Measurements from ENCODE around the gene CC2D1A.
A peak's percentile ranks its signal among the peaks of the same experiment; 100 is the strongest.

Gene CC2D1A

GRCh38 chr19:13937479-13938300, 31.7 kb downstream of the CC2D1A start:
- Histone ChIP-seq H3K9ac (ENCODE audit: low read length) (no peak overlapping the region), H3K36me3 (ENCODE audit: control insufficient read depth, insufficient read depth, low read length) (no peaks in the 10 kb centered on the region), H3K4me3 (ENCODE audit: low read length) (no peak overlapping the region), H3K4me1 (ENCODE audit: control insufficient read depth, insufficient read depth, low read length) (no peaks in the 10 kb centered on the region), H3K27me3 (ENCODE audit: control insufficient read depth, insufficient read depth, low read length) (peaks cover 4% of the 10 kb centered on the region), H3K27ac (ENCODE audit: low read depth, low read length) (no peak overlapping the region)

DNA sequence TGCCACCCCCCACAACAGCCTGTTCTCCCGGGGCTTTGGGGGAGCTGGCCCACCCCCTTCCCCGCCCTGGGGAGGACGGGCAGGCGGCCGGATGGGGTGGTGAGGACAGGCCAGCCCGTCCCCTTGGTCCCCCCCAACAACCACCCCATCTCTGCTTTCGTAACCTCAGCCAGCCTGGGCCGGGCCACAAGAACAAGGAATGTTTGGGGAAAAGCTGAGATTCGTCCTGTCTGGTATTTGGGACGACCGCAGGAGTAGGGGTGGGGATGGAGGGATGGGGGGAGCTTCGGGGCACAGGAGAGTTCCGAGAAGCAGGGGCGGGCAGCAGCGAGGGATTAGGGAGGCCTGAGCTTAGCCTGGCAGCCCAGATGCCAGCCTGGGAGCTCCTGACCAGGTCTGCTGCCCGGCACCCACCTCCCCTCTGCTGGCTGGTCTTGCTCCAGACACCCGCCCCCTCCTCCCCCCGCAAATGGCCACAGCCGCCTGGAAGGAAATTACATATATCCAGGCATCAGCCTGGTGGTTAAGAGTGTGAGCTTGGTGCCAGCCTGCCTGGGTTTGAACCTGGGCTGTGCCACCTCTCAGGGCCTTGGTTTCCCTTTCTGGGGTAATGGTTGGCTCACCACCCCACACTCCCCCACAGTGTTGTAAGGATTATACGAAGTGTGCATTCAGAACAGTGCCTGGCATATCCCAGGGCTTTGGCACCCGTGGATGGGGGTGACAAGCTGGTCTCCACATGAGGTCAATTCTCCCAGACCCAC, 32.5 kb downstream of the CC2D1A start, which contains the start of gene PODNL1:
PODNL1 (minus strand) TSS at position 117 of the 764 bp plus-strand sequence. CDS start 236 bp downstream, outside the sequence.
- Histone ChIP-seq H3K36me3 (ENCODE audit: control insufficient read depth, insufficient read depth, low read length) (no peaks in the 10 kb centered on the region), H3K4me1 (ENCODE audit: control insufficient read depth, insufficient read depth, low read length) (no peaks in the 10 kb centered on the region), H3K27ac (ENCODE audit: low read depth, low read length) (no peak within 1 kb of the TSS), H3K4me3 (ENCODE audit: low read length) (no peak within 1 kb of the TSS), H3K27me3 (ENCODE audit: control insufficient read depth, insufficient read depth, low read length) (peaks cover 4% of the 10 kb centered on the region), H3K9ac (ENCODE audit: low read length) (no peak within 1 kb of the TSS)

- Histone ChIP-seq H3K36me3 (ENCODE audit: control insufficient read depth, insufficient read depth, low read length) (no peaks in the 10 kb centered on the region), H3K4me3 (ENCODE audit: low read length) (no peak overlapping the region)
Measured at GRCh38 chr19:13942023-13942684, 36.2 kb downstream of the CC2D1A start.

DNA sequence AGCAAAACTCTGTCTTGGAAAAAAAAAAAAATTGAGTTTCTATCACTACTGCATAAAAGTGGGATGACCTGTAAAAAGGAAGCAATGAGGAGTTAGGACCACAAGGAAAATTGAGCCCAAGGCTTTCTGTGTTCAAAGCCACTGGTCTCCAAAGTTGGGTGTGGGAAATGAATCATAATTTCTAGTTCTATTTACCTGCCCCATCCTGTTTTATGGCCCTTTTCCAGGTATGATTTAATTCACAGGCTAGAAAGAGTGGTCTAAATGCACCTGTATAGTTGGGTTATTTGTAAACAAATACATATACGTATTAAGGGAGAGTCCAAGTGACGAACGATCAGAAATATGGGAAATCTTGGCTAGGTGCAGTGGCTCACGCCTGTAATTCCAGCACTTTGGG, 40.4 kb downstream of the CC2D1A start:
- Histone ChIP-seq H3K27ac (ENCODE audit: low read depth, low read length) (no peak overlapping the region), H3K9ac (ENCODE audit: low read length) (no peak overlapping the region), H3K36me3 (ENCODE audit: control insufficient read depth, insufficient read depth, low read length) (no peaks in the 10 kb centered on the region), H3K4me3 (ENCODE audit: low read length) (no peak overlapping the region), H3K4me1 (ENCODE audit: control insufficient read depth, insufficient read depth, low read length) (no peaks in the 10 kb centered on the region), H3K27me3 (ENCODE audit: control insufficient read depth, insufficient read depth, low read length) (no peaks in the 10 kb centered on the region)

More at GRCh38 chr19:13942023-13942684, 36.2 kb downstream of the CC2D1A start:
- Histone ChIP-seq H3K4me1 (ENCODE audit: control insufficient read depth, insufficient read depth, low read length) (no peaks in the 10 kb centered on the region), H3K27ac (ENCODE audit: low read depth, low read length) (no peak overlapping the region), H3K27me3 (ENCODE audit: control insufficient read depth, insufficient read depth, low read length) (peaks cover 2% of the 10 kb centered on the region), H3K9ac (ENCODE audit: low read length) (no peak overlapping the region)

DNA sequence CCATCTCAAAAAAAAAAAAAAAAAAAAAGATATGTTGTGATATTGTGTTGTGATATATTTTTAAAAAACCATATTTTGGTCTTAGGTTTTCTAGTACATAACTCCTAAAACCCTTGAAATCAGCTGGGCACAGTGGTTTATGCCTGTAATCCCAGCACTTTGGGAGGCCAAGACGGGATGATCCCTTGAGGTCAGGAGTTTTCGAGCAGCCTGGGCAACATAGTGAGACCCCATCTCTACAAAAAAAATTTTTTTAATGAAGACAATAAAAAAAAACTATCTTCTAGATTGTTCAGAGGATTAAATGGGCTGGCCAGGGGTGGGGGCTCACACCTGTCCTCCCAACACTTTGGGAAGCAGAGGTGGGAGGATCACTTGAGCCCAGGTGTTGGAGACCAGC, 45.0 kb downstream of the CC2D1A start:
- H3K36me3 ChIP-seq (ENCODE audit: control insufficient read depth, insufficient read depth, low read length) = peaks cover 4% of the 10 kb centered on the region
- H3K9ac ChIP-seq (ENCODE audit: low read length) = no peak overlapping the region
- H3K4me1 ChIP-seq (ENCODE audit: control insufficient read depth, insufficient read depth, low read length) = peaks cover 6% of the 10 kb centered on the region
- no peaks in the 10 kb centered on the region for H3K27me3 ChIP-seq (ENCODE audit: control insufficient read depth, insufficient read depth, low read length)
- H3K27ac ChIP-seq (ENCODE audit: low read depth, low read length) = no peak overlapping the region
- no peak overlapping the region for H3K4me3 ChIP-seq (ENCODE audit: low read length)

GRCh38 chr19:13951799-13952153, 45.8 kb downstream of the CC2D1A start:
- Histone ChIP-seq H3K4me3 (ENCODE audit: low read length) (peak overlapping the region; percentile 64), H3K4me1 (ENCODE audit: control insufficient read depth, insufficient read depth, low read length) (peaks cover 6% of the 10 kb centered on the region), H3K27me3 (ENCODE audit: control insufficient read depth, insufficient read depth, low read length) (no peaks in the 10 kb centered on the region), H3K27ac (ENCODE audit: low read depth, low read length) (no peak overlapping the region), H3K9ac (ENCODE audit: low read length) (no peak overlapping the region), H3K36me3 (ENCODE audit: control insufficient read depth, insufficient read depth, low read length) (peaks cover 12% of the 10 kb centered on the region)

DNA sequence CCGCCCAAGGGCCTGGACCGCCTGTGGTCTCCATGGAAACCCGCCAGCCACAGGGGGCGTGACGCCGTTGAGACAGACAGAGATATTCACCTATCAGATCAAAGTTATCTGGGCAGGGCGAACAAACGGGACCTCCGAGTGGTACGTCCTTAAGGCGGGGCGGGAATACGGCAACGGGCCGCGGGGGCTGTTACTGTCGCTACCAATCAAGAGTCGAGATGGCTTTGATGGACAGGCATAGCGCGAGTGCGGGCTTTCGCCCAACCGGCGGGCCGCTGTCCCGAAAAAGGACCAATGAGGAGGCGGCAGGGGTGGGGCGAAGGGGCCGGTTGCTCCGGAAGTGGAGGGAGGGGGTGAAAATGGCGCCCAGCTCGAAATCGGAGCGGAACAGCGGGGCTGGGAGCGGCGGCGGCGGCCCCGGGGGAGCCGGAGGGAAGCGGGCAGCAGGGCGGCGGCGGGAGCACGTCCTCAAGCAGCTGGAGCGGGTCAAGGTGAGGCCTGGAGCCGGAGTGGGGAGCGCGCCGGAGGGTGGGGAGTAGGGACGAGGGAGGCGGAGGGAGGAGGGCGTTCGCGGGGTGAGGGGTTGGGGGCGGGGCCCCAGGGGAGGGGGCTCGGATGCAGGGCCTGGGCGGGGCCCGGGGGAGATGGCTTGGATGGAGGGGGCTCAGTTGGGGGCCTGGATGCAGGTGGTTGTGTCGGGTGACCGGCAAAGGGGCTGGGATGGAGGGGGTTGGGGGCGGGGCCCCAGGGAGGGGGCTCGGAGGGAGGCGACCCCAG, 46.3 kb downstream of the CC2D1A start, which contains the start of gene DCAF15:
DCAF15 (plus strand) TSS at position 356 of the 777 bp plus-strand sequence; CDS start at position 360, 4 bp downstream.
- Histone ChIP-seq H3K4me1 (ENCODE audit: control insufficient read depth, insufficient read depth, low read length) (peaks cover 6% of the 10 kb centered on the region), H3K27me3 (ENCODE audit: control insufficient read depth, insufficient read depth, low read length) (no peaks in the 10 kb centered on the region), H3K36me3 (ENCODE audit: control insufficient read depth, insufficient read depth, low read length) (peaks cover 17% of the 10 kb centered on the region), H3K9ac (ENCODE audit: low read length) (peak within 1 kb of the TSS; percentile 49), H3K4me3 (ENCODE audit: low read length) (peak within 1 kb of the TSS; percentile 79), H3K27ac (ENCODE audit: low read depth, low read length) (peak within 1 kb of the TSS; percentile 77)

DNA sequence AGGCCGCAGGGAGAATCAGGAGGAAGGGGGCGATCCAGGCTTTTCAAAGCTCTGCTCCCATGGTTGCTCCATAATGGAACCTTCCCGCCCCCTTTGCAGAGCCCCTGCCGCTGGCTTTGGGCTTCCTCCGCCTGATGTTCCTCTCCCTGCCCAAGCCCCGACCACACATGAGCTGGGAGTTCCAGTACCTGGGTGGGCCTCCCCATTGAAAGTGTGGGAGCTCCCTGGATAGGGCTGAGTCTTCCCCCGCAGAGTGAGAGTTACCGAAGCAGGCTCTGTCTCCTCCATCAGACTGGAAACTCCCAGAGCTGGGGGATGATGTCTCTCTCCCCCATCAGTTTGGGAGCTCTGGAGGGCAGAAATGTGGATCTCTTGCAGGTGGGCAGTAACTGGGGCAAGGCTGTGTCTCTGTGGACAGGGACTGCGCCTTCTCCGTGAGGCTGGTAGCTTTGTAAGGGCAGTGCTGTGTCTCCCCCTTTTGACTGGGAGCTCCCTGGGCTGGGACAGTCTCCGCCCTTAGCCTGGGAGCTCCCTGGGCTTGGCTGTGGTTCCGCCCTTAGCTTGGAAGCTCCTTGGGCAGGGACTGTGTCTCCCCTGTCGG, 47.0 kb downstream of the CC2D1A start:
- H3K9ac ChIP-seq (ENCODE audit: low read length) = peak overlapping the region; percentile 49
- no peaks in the 10 kb centered on the region for H3K27me3 ChIP-seq (ENCODE audit: control insufficient read depth, insufficient read depth, low read length)
- H3K4me3 ChIP-seq (ENCODE audit: low read length) = peak overlapping the region; percentile 79
- H3K27ac ChIP-seq (ENCODE audit: low read depth, low read length) = no peak overlapping the region
- H3K36me3 ChIP-seq (ENCODE audit: control insufficient read depth, insufficient read depth, low read length) = peaks cover 19% of the 10 kb centered on the region
- H3K4me1 ChIP-seq (ENCODE audit: control insufficient read depth, insufficient read depth, low read length) = peaks cover 6% of the 10 kb centered on the region

DNA sequence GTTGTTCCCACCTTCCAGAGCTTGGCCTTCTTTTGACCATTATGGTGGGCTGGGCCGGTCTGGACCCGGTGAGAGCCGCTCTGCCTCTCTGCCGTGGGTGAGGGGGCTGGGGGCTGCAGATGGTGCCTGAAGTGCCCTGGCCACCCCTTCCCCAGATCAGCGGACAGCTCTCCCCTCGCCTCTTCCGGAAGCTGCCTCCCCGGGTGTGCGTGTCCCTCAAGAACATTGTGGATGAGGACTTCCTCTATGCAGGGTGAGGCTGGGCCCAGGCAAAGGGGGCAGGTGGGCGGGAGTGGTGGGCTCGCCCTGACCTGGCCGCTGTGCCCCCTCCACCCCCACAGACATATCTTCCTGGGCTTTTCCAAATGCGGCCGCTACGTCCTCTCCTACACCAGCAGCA, 48.2 kb downstream of the CC2D1A start:
- Histone ChIP-seq H3K27ac (ENCODE audit: low read depth, low read length) (no peak overlapping the region), H3K36me3 (ENCODE audit: control insufficient read depth, insufficient read depth, low read length) (peaks cover 23% of the 10 kb centered on the region), H3K4me1 (ENCODE audit: control insufficient read depth, insufficient read depth, low read length) (peaks cover 6% of the 10 kb centered on the region), H3K4me3 (ENCODE audit: low read length) (no peak overlapping the region), H3K27me3 (ENCODE audit: control insufficient read depth, insufficient read depth, low read length) (no peaks in the 10 kb centered on the region), H3K9ac (ENCODE audit: low read length) (no peak overlapping the region)

- peaks cover 28% of the 10 kb centered on the region for H3K36me3 ChIP-seq (ENCODE audit: control insufficient read depth, insufficient read depth, low read length)
- H3K4me3 ChIP-seq (ENCODE audit: low read length) = no peak overlapping the region
Measured at GRCh38 chr19:13955662-13956364, 49.8 kb downstream of the CC2D1A start.

GRCh38 chr19:13956365-13956744, 50.4 kb downstream of the CC2D1A start:
- no peaks in the 10 kb centered on the region for H3K27me3 ChIP-seq (ENCODE audit: control insufficient read depth, insufficient read depth, low read length)
- no peak overlapping the region for H3K9ac ChIP-seq (ENCODE audit: low read length)
- H3K36me3 ChIP-seq (ENCODE audit: control insufficient read depth, insufficient read depth, low read length) = peaks cover 28% of the 10 kb centered on the region
- H3K27ac ChIP-seq (ENCODE audit: low read depth, low read length) = no peak overlapping the region
- peaks cover 6% of the 10 kb centered on the region for H3K4me1 ChIP-seq (ENCODE audit: control insufficient read depth, insufficient read depth, low read length)
- no peak overlapping the region for H3K4me3 ChIP-seq (ENCODE audit: low read length)

More at GRCh38 chr19:13955662-13956364, 49.8 kb downstream of the CC2D1A start:
- Histone ChIP-seq H3K27ac (ENCODE audit: low read depth, low read length) (no peak overlapping the region), H3K9ac (ENCODE audit: low read length) (no peak overlapping the region), H3K4me1 (ENCODE audit: control insufficient read depth, insufficient read depth, low read length) (peaks cover 6% of the 10 kb centered on the region), H3K27me3 (ENCODE audit: control insufficient read depth, insufficient read depth, low read length) (no peaks in the 10 kb centered on the region)

All from rectal smooth muscle tissue (tissue), 1 donor.